GM19239 (cell line): ENCODE measurements around the gene CNTFR.

Source experiments
- DNase-seq: peaks from one replicate; pipeline ENCODE4 v3.0.0; 2011; ENCODE audit warnings: low spot score; ENCODE audit not compliant: insufficient read length
- FAIRE-seq: peaks from 2 replicates; lab custom pipeline; 2011; peaks lifted over from hg19 to GRCh38; lab: Jason Lieb, UNC

CNTFR gene

GRCh38 chr9:34513567-34514214 is 75.8 kb downstream of the CNTFR start:
- FAIRE-seq = no peak
- DNase-seq = no peak

GRCh38 chr9:34512131-34513078 is 77.1 kb downstream of the CNTFR start:
- FAIRE-seq (no peak), DNase-seq (no peak)

- no peak for FAIRE-seq
- no peak for DNase-seq
Observed at GRCh38 chr9:34510497-34511468, 78.7 kb downstream of the CNTFR start.

GRCh38 chr9:34508951-34509350 is 80.6 kb downstream of the CNTFR start:
- FAIRE-seq (no peak), DNase-seq (no peak)

- FAIRE-seq = no peak
- no peak for DNase-seq
Observed at GRCh38 chr9:34508463-34508862, 81.1 kb downstream of the CNTFR start.

GRCh38 chr9:34507966-34508365 is 81.6 kb downstream of the CNTFR start:
- DNase-seq (no peak), FAIRE-seq (no peak)

GRCh38 chr9:34507556-34507955 is 82.0 kb downstream of the CNTFR start:
- DNase-seq (no peak), FAIRE-seq (no peak)

GRCh38 chr9:34506623-34507022 is 82.9 kb downstream of the CNTFR start:
- FAIRE-seq = no peak

GRCh38 chr9:34505370-34506120 is 84.0 kb downstream of the CNTFR start:
- FAIRE-seq = no peak
- no peak for DNase-seq

More at GRCh38 chr9:34506623-34507022, 82.9 kb downstream of the CNTFR start:
- DNase-seq = no peak

GRCh38 chr9:34503406-34503805 is 86.1 kb downstream of the CNTFR start:
- DNase-seq (no peak), FAIRE-seq (no peak)

GRCh38 chr9:34502891-34503290 is 86.6 kb downstream of the CNTFR start:
- DNase-seq (no peak), FAIRE-seq (no peak)

- no peak for FAIRE-seq
- DNase-seq = no peak
Observed at GRCh38 chr9:34502471-34502870, 87.1 kb downstream of the CNTFR start.

GRCh38 chr9:34501889-34502425 is 87.6 kb downstream of the CNTFR start:
- DNase-seq (no peak), FAIRE-seq (no peak)
